Sigmoid colon (tissue), 4 donors: ENCODE results near the gene HOXA5.

Source experiments
- POLR2A ChIP-seq, 2 donors: fragments of 450-650 bp; IDR thresholded peaks; one replicate each; pipeline ENCODE4 v1.6.1; 2016; ENCODE audit warnings: antibody characterized with exemption in 2 of 2, mild to moderate bottlenecking in 2 of 2, moderate library complexity in 2 of 2
- POLR2AphosphoS5 ChIP-seq, 4 donors: sonication (generic); formaldehyde crosslinking; IDR thresholded peaks; one replicate each; pipeline ENCODE4 v1.6.1; 2017; ENCODE audit warnings: antibody characterized with exemption in 4 of 4
- TF ChIP-seq, protein P1 (sequence below), 4 experiments: fragments of 450-650 bp in 3 of 4; fragments of 200-600 bp in 1 of 4; IDR thresholded peaks; one replicate each; pipeline ENCODE4 v1.5.1; 2016 to 2019; ENCODE audit warnings: antibody characterized with exemption in 4 of 4, mild to moderate bottlenecking in 3 of 4, moderate library complexity in 2 of 4

GRCh38 chr7:27106901-27107240, 36.6 kb downstream of the HOXA5 start:
- TF ChIP-seq, protein P1, sequence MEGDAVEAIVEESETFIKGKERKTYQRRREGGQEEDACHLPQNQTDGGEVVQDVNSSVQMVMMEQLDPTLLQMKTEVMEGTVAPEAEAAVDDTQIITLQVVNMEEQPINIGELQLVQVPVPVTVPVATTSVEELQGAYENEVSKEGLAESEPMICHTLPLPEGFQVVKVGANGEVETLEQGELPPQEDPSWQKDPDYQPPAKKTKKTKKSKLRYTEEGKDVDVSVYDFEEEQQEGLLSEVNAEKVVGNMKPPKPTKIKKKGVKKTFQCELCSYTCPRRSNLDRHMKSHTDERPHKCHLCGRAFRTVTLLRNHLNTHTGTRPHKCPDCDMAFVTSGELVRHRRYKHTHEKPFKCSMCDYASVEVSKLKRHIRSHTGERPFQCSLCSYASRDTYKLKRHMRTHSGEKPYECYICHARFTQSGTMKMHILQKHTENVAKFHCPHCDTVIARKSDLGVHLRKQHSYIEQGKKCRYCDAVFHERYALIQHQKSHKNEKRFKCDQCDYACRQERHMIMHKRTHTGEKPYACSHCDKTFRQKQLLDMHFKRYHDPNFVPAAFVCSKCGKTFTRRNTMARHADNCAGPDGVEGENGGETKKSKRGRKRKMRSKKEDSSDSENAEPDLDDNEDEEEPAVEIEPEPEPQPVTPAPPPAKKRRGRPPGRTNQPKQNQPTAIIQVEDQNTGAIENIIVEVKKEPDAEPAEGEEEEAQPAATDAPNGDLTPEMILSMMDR (IDR thresholded peaks at IDR 0.05): no peak
- TF ChIP-seq POLR2A (IDR thresholded peaks at IDR 0.05) (no peak), POLR2AphosphoS5 (IDR thresholded peaks at IDR 0.05) (no peak)
